Endothelial cell of umbilical vein (primary cell): Measurements from ENCODE around the gene FAM20A. TPM values are rescaled to one million over a fixed set of nuclear protein-coding genes. Genes with fewer than 3 reads are reported as not detected.

Source experiments
- BruUV-seq: library from RNA; stranded (reverse); fragments of 400-500 nt; replicated peaks from 2 replicates; lab custom pipeline; 2021; lab: Mats Ljungman, UMichigan
- CTCF ChIA-PET: fragments of 300-600, 350-600 bp; sonication (Branson Sonifier 250); formaldehyde crosslinking; loops from one replicate; lab custom pipeline; 2021; ENCODE audit warnings: antibody characterized with exemption, inconsistent platforms; lab: Charles Lee
- POLR2A ChIA-PET: fragments of 300-600, 350-600 bp; sonication (Branson Sonifier 250); formaldehyde crosslinking; loops from one replicate; lab custom pipeline; 2021; ENCODE audit warnings: antibody characterized with exemption, inconsistent platforms; lab: Charles Lee
- DNase-seq: peaks from one replicate; pipeline ENCODE4 v3.0.0-alpha.2; 2011; ENCODE audit warnings: low read depth, low spot score
- FAIRE-seq: peaks from 2 replicates; lab custom pipeline; 2011; peaks lifted over from hg19 to GRCh38; lab: Jason Lieb, UNC
- H2AFZ ChIP-seq: 2 replicates; pipeline ENCODE4 v1.6.0; 2012; ENCODE audit warnings: low read depth, low read length, control low read depth, inconsistent platforms
- H3K27ac ChIP-seq: 2 replicates; pipeline ENCODE4 v1.5.1; 2011; ENCODE audit warnings: low read depth, mild to moderate bottlenecking, control low read depth, low read length, moderate library complexity; ENCODE audit not compliant: insufficient read depth
- H3K27me3 ChIP-seq, 2 experiments: 2 replicates each; pipeline versions ENCODE4 v1.6.0 to v1.6.1; 2011; ENCODE audit warnings: low read length in 2 of 2, mixed read lengths in 1 of 2; ENCODE audit not compliant: control insufficient read depth in 2 of 2, insufficient read depth in 2 of 2
- H3K36me3 ChIP-seq, 2 experiments: 2 replicates in 1 of 2; 3 replicates in 1 of 2; pipeline ENCODE4 v1.5.1; 2011; ENCODE audit warnings: low read length in 2 of 2, mild to moderate bottlenecking in 1 of 2, moderate library complexity in 1 of 2; ENCODE audit not compliant: control insufficient read depth in 2 of 2, insufficient read depth in 2 of 2; ENCODE audit errors: extremely low read depth in 1 of 2
- H3K4me1 ChIP-seq: 3 replicates; pipeline ENCODE4 v1.5.1; 2011; ENCODE audit warnings: mild to moderate bottlenecking, low read length; ENCODE audit not compliant: control insufficient read depth, insufficient read depth; ENCODE audit errors: extremely low read depth
- H3K4me2 ChIP-seq: 2 replicates; pipeline ENCODE4 v1.6.1; 2011; ENCODE audit warnings: low read length, control low read depth, mixed read lengths; ENCODE audit not compliant: insufficient read depth
- H3K4me3 ChIP-seq, 3 experiments: fragments of 200-600 bp in 1 of 3; sonication (generic), shearing (Covaris generic) in 1 of 3; replicated peaks in 1 of 3; 2 replicates each; pipeline ENCODE4 v1.5.1; 2011 to 2016; ENCODE audit warnings: control low read depth in 3 of 3, low read length in 3 of 3, mild to moderate bottlenecking in 2 of 3, inconsistent platforms in 1 of 3, low read depth in 1 of 3, moderate library complexity in 1 of 3; ENCODE audit not compliant: insufficient read depth in 1 of 3
- H3K79me2 ChIP-seq: 2 replicates; pipeline ENCODE4 v1.6.0; 2012; ENCODE audit warnings: low read length, inconsistent platforms; ENCODE audit not compliant: control insufficient read depth, insufficient read depth
- H3K9ac ChIP-seq: replicated peaks from 2 replicates; pipeline ENCODE3; 2011; ENCODE audit warnings: low read length, control low read depth; ENCODE audit not compliant: insufficient read depth; ENCODE audit errors: extremely low read depth
- H3K9me1 ChIP-seq: replicated peaks from 3 replicates; pipeline ENCODE4 v1.6.0; 2011; ENCODE audit warnings: mild to moderate bottlenecking, low read length; ENCODE audit not compliant: control insufficient read depth, insufficient read depth; ENCODE audit errors: extremely low read depth
- H3K9me3 ChIP-seq: replicated peaks from 2 replicates; pipeline ENCODE4 v1.5.1; 2012; ENCODE audit warnings: low read length, inconsistent platforms; ENCODE audit not compliant: control insufficient read depth, insufficient read depth
- H4K20me1 ChIP-seq: replicated peaks from 2 replicates; pipeline ENCODE3; 2011; ENCODE audit warnings: mild to moderate bottlenecking, low read length; ENCODE audit not compliant: control insufficient read depth, insufficient read depth; ENCODE audit errors: extremely low read depth
- EZH2 ChIP-seq: IDR thresholded peaks from 2 replicates; pipeline ENCODE4 v1.6.1; 2012; ENCODE audit warnings: borderline replicate concordance, low read depth, mild to moderate bottlenecking, moderate library complexity, low read length, inconsistent platforms; ENCODE audit not compliant: severe bottlenecking
- FOS ChIP-seq: IDR thresholded peaks from 2 replicates; pipeline ENCODE4 v1.6.1; 2011; ENCODE audit warnings: mild to moderate bottlenecking, low read length, moderate library complexity, borderline replicate concordance; ENCODE audit not compliant: insufficient read depth
- GATA2 ChIP-seq: IDR thresholded peaks from 2 replicates; pipeline ENCODE4 v1.7.0; 2011; ENCODE audit warnings: low read depth, mild to moderate bottlenecking, moderate library complexity, mixed read lengths, low read length; ENCODE audit not compliant: insufficient read length, insufficient read depth
- JUN ChIP-seq: IDR thresholded peaks from 2 replicates; pipeline ENCODE4 v1.6.1; 2011; ENCODE audit warnings: borderline replicate concordance, low read depth; ENCODE audit not compliant: insufficient read length, insufficient read depth
- MYC ChIP-seq: IDR thresholded peaks from one replicate; pipeline ENCODE4 v1.6.1; 2011; ENCODE audit warnings: mild to moderate bottlenecking, low read depth, low read length
- POLR2A ChIP-seq: IDR thresholded peaks from 2 replicates; pipeline ENCODE4 v1.6.1; 2012; ENCODE audit warnings: low read depth, mild to moderate bottlenecking, control low read depth, low read length
- POLR2AphosphoS5 ChIP-seq: IDR thresholded peaks from 2 replicates; pipeline ENCODE4 v1.6.1; 2012; ENCODE audit warnings: low read depth, mild to moderate bottlenecking, control low read depth, low read length, moderate library complexity; ENCODE audit not compliant: insufficient read depth
- dilution Hi-C: fragments of 300-500 bp; cut with MboI; formaldehyde crosslinking; loops from one replicate; pipeline ENCODE4 v1.15.0; 2019; ENCODE audit warnings: low sequenced_read_pairs; ENCODE audit not compliant: extremely low pct_ligation_motif_present
- intact Hi-C: fragments of 100-400 bp; cut with micrococcal nuclease; formaldehyde crosslinking; loops from one replicate; pipeline ENCODE4 v1.10.0; 2022
- polyA plus RNA-seq, 4 experiments: library from polyadenylated mRNA; depleted of rRNA in 3 of 4; stranded (reverse) in 3 of 4; unstranded in 1 of 4; fragments of >200 nt; gene quantifications; 2 replicates each; pipeline versions ENCODE4 v1.2.1 to v1.2.3, GENCODE V29; 2011 to 2012; ENCODE audit warnings: missing spikeins in 1 of 4
- total RNA-seq: library from RNA; stranded (reverse); gene quantifications from 2 replicates; pipeline ENCODE4 v1.2.3, GENCODE V29; 2021
- TF ChIP-seq, protein P1 (sequence below): IDR thresholded peaks from 2 replicates; pipeline ENCODE4 v1.6.1; 2011; ENCODE audit not compliant: insufficient read depth, insufficient read length
- TF ChIP-seq, protein P2 (sequence below), 2 donors: IDR thresholded peaks; 1 replicate in 1 of 2; 2 replicates in 1 of 2; pipeline ENCODE4 v1.5.1; 2011; ENCODE audit warnings: low read length in 2 of 2, mild to moderate bottlenecking in 2 of 2, moderate library complexity in 2 of 2, control low read depth in 1 of 2, inconsistent platforms in 1 of 2, low read depth in 1 of 2; ENCODE audit not compliant: insufficient read depth in 1 of 2; ENCODE audit errors: extremely low read depth in 1 of 2

The FAM20A gene
- total and polyA plus RNA-seq, 2 donors (not counting 3 experiments of a cell fraction or from before 2014, with no cell fraction given): not detected

DNA sequence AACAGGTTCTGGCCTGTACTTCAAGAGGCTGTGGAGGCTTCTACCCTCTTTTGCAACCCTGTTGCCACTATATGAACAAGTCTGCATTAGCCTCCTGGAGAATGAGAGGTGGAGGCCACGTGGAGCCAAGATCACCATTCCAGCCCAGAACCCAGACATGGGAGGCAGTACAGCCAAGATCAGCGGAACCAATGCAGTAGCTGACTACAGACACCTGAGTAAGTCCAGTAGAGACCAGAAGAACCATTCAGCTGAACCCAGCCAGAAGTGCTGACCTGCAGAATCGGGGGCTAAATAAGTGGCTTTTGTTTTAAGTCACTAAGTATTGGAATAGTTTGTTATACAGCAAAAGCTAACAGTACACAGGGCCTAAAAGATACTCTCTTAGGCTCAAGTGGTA lies 12.1 kb downstream of the FAM20A start:
- FAIRE-seq: no peak
- Histone ChIP-seq H3K4me3 (no peak overlapping the region), H3K9me1 (no peaks in the 10 kb centered on the region), H3K4me1 (no peaks in the 10 kb centered on the region), H3K27me3 (peaks cover 0 to 3% of the 10 kb centered on the region in 2 experiments), H3K9ac (no peak overlapping the region), H3K27ac (no peak overlapping the region), H3K9me3 (no peaks in the 10 kb centered on the region), H4K20me1 (no peaks in the 10 kb centered on the region), H3K36me3 (no peaks in the 10 kb centered on the region), H3K4me2 (no peak overlapping the region), H2AFZ (no peak overlapping the region), H3K79me2 (no peaks in the 10 kb centered on the region)
- BruUV-seq: no TSS peak
- TF ChIP-seq, protein P1, sequence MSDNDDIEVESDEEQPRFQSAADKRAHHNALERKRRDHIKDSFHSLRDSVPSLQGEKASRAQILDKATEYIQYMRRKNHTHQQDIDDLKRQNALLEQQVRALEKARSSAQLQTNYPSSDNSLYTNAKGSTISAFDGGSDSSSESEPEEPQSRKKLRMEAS: no peak
- TF ChIP-seq GATA2: no peak
- TF ChIP-seq, protein P2, sequence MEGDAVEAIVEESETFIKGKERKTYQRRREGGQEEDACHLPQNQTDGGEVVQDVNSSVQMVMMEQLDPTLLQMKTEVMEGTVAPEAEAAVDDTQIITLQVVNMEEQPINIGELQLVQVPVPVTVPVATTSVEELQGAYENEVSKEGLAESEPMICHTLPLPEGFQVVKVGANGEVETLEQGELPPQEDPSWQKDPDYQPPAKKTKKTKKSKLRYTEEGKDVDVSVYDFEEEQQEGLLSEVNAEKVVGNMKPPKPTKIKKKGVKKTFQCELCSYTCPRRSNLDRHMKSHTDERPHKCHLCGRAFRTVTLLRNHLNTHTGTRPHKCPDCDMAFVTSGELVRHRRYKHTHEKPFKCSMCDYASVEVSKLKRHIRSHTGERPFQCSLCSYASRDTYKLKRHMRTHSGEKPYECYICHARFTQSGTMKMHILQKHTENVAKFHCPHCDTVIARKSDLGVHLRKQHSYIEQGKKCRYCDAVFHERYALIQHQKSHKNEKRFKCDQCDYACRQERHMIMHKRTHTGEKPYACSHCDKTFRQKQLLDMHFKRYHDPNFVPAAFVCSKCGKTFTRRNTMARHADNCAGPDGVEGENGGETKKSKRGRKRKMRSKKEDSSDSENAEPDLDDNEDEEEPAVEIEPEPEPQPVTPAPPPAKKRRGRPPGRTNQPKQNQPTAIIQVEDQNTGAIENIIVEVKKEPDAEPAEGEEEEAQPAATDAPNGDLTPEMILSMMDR (IDR thresholded peaks at IDR 0.05; ENCODE audit: extremely low read depth in 1 of 2, insufficient read depth in 1 of 2, low read depth in 1 of 2, low read length in 2 of 2): no peak
- no peak for TF ChIP-seq JUN
- TF ChIP-seq POLR2AphosphoS5: no peak
- no peak for TF ChIP-seq MYC
- no peak for TF ChIP-seq FOS
- no peak for TF ChIP-seq POLR2A
- no peak for TF ChIP-seq EZH2
- intact Hi-C loops (no loop called here), dilution Hi-C loops (no loop called here)
- no peak for DNase-seq
- ChIA-PET POLR2A (no interaction called here), CTCF (no interaction called here)
